ENCODE measurements around the gene PIGZ. TPM values are rescaled to one million over a fixed set of nuclear protein-coding genes. Genes with fewer than 3 reads are reported as not detected.
A peak's percentile ranks its signal among the peaks of the same experiment; 100 is the strongest.
"Not testable (repeated sequence)": the region's sequence is repeated elsewhere in the genome, so short reads cannot be mapped to it uniquely, and the experiment has no call there.

PIGZ gene
- total and polyA plus RNA-seq, 2 experiments from 2014 or later = 18.0 to 32.6 TPM

DNA sequence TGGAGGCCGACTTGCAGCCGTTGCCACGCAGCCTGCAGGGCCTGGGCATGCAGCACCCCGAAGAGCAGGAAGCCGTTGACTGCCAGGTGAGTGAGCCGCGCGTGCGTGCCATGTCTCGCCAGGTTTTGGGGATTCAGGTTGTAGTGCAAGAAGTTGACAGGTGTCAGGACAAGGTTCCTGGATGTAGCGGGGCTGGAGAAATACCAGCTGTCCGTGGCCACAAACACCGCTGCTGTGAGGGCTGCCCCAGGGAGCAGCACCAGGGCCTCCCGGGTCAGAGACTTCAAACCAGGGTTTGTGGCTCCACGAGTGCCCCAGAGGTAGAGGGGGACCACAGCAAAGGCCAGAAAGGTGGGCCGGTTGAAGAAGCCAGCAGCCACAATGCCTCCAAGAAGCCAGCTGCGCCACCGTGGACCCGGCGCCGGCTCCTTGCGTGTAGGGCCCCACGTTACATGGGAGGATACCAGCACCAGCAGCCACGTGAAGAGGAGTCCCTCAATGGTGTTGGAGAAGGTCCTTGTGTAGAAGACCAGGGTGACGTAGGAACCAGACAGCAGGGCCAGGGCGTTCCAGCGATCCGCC, 20.7 kb downstream of the PIGZ start:
- H3K36me3 ChIP-seq (replicated peaks; ENCODE audit: insufficient read depth, low read depth) = no peaks in the 10 kb centered on the region
- 93% methylated on average over 28 of the region's 28 CpGs for WGBS (ENCODE audit: low lambda C conversion rate, missing lambda C conversion rate)

DNA sequence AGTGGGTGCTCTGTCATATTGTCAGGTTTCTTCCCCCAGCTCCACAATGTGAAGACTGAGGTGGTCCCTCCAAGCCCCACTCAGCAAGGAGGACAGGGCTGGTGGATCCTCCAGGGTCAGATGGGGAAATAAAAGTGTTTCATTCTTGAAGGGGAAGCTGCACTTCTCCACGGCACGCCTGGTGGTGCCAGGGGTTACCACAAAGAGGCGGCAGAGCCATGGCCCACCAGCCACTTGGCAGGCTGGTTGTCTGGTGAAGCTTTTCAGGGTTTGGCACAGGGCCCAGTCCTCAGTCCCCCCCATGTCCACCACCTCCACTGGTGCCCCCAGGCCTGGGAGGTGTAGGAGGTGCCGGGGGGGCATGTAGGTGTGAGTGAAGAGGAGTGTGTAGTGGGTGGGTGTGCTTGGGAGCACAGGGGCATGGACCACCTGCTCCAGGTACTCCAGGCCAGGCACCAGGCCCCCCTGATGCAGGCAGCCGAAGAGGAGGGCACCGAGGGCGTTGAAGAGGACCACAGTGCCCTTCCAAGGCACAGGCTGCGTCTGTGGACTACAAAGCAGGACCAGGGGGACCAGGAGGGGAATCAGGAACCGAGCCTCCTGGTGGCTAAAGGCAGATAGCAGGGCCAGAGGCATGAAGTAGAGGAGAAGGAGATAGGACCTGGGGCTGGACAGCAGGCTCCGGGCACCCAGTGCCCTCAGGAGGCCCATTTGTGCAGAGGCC, 21.3 kb downstream of the PIGZ start:
- Histone ChIP-seq H3K27me3 (no peaks in the 10 kb centered on the region), H3K4me1 (ENCODE audit: insufficient read depth) (peaks cover 4% of the 10 kb centered on the region), H3K79me2 (peaks cover 14% of the 10 kb centered on the region), H3K9me3 (ENCODE audit: low read depth) (no peaks in the 10 kb centered on the region), H2AFZ (no peak overlapping the region), H3K4me3 (no peak overlapping the region), H3K4me2 (no peak overlapping the region), H4K20me1 (ENCODE audit: insufficient read depth, poor library complexity, severe bottlenecking) (no peaks in the 10 kb centered on the region), H3K36me3 (replicated peaks; ENCODE audit: insufficient read depth, low read depth) (no peaks in the 10 kb centered on the region), H3K9me2 (replicated peaks; ENCODE audit: insufficient read depth) (no peaks in the 10 kb centered on the region), H3K27ac (no peak overlapping the region)
- TF ChIP-seq, protein P1, sequence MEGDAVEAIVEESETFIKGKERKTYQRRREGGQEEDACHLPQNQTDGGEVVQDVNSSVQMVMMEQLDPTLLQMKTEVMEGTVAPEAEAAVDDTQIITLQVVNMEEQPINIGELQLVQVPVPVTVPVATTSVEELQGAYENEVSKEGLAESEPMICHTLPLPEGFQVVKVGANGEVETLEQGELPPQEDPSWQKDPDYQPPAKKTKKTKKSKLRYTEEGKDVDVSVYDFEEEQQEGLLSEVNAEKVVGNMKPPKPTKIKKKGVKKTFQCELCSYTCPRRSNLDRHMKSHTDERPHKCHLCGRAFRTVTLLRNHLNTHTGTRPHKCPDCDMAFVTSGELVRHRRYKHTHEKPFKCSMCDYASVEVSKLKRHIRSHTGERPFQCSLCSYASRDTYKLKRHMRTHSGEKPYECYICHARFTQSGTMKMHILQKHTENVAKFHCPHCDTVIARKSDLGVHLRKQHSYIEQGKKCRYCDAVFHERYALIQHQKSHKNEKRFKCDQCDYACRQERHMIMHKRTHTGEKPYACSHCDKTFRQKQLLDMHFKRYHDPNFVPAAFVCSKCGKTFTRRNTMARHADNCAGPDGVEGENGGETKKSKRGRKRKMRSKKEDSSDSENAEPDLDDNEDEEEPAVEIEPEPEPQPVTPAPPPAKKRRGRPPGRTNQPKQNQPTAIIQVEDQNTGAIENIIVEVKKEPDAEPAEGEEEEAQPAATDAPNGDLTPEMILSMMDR (IDR thresholded peaks at IDR 0.05; ENCODE audit: poor library complexity) = no peak
- no peak for TF ChIP-seq EZH2phosphoT487 (IDR thresholded peaks at IDR 0.05; ENCODE audit: low read depth, severe bottlenecking, unreplicated experiment)
- TF ChIP-seq EZH2 (IDR thresholded peaks at IDR 0.05; ENCODE audit: borderline replicate concordance) = no peak
- no peak for DNase-seq (ENCODE audit: low spot score)
- WGBS (ENCODE audit: low lambda C conversion rate, missing lambda C conversion rate) = 94% methylated on average over 10 of the region's 10 CpGs

More for the DNA sequence above, 20.7 kb downstream of the PIGZ start:
- DNase-seq (ENCODE audit: low spot score) = no peak
- Histone ChIP-seq H3K27ac (no peak overlapping the region), H3K4me2 (no peak overlapping the region), H3K9me2 (replicated peaks; ENCODE audit: insufficient read depth) (no peaks in the 10 kb centered on the region), H3K4me3 (no peak overlapping the region), H3K4me1 (ENCODE audit: insufficient read depth) (peaks cover 4% of the 10 kb centered on the region), H2AFZ (no peak overlapping the region), H4K20me1 (ENCODE audit: insufficient read depth, poor library complexity, severe bottlenecking) (no peaks in the 10 kb centered on the region), H3K79me2 (peaks cover 10% of the 10 kb centered on the region), H3K9me3 (ENCODE audit: low read depth) (no peaks in the 10 kb centered on the region), H3K27me3 (no peaks in the 10 kb centered on the region)
- TF ChIP-seq, protein P1 (IDR thresholded peaks at IDR 0.05; ENCODE audit: poor library complexity) = no peak
- TF ChIP-seq EZH2 (IDR thresholded peaks at IDR 0.05; ENCODE audit: borderline replicate concordance) = no peak
- TF ChIP-seq EZH2phosphoT487 (IDR thresholded peaks at IDR 0.05; ENCODE audit: low read depth, severe bottlenecking, unreplicated experiment) = no peak

DNA sequence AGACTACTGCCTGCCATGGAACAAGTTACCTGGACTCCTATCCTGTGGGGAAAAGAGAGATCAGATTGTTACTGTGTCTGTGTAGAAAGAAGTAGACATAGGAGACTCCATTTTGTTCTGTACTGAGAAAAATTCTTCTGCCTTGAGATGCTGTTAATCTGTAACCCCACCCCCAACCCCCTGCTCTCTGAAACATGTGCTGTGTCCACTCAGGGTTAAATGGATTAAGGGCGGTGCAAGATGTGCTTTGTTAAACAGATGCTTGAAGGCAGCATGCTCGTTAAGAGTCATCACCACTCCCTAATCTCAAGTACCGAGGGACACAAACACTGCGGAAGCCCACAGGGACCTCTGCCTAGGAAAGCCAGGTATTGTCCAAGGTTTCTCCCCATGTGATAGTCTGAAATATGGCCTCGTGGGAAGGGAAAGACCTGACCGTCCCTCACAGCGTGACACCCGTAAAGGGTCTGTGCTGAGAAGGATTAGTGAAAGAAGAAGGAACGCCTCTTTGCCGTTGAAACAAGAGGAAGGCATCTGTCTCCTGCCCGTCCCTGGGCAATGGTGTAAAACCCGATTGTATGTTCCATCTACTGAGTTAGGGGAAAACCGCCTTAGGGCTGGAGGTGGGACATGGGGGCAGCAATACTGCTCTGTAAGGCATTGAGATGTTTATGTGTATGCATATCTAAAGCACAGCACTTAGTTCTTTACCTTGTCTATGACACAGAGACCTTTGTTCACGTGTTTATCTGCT, 24.4 kb downstream of the PIGZ start:
- not testable (repeated sequence) for H2AFZ ChIP-seq; H3K9me3 ChIP-seq (ENCODE audit: low read depth); DNase-seq (ENCODE audit: low spot score); H3K9me2 ChIP-seq (replicated peaks; ENCODE audit: insufficient read depth); H4K20me1 ChIP-seq (ENCODE audit: insufficient read depth, poor library complexity, severe bottlenecking); H3K36me3 ChIP-seq (replicated peaks; ENCODE audit: insufficient read depth, low read depth); H3K4me3 ChIP-seq; H3K4me1 ChIP-seq (ENCODE audit: insufficient read depth); H3K27me3 ChIP-seq
- Histone ChIP-seq H3K4me2 (peak overlapping the region; percentile 94), H3K79me2 (peaks cover 39% of the 10 kb centered on the region), H3K27ac (peak overlapping the region; percentile 94)
- WGBS (ENCODE audit: low lambda C conversion rate, missing lambda C conversion rate) = 69% methylated on average over 14 of the region's 14 CpGs

DNA sequence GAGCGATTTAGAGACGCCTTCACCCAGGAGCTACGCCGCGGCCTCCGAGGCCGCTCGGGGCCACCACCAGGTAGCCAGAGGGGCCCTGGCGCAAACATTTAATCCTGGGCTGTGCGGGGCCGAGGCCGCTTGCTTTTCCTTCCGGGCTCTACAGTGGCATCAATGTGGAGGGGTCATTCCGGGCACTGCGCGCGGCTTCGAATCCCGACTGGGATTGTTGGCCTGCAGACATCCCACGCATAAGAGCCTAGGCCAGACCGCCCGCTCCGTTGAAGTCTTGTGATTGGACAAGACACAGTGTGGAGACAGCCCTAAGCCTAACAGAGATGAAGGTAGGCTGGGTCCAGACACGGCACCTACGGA, 25.7 kb downstream of the PIGZ start:
- Histone ChIP-seq H4K20me1 (ENCODE audit: insufficient read depth, poor library complexity, severe bottlenecking) (peaks cover 3% of the 10 kb centered on the region), H2AFZ (peak overlapping the region; percentile 21), H3K79me2 (peaks cover 50% of the 10 kb centered on the region), H3K9me2 (replicated peaks; ENCODE audit: insufficient read depth) (no peaks in the 10 kb centered on the region), H3K4me2 (peak overlapping the region; percentile 94), H3K27ac (peak overlapping the region; percentile 94), H3K9me3 (ENCODE audit: low read depth) (no peaks in the 10 kb centered on the region), H3K4me1 (ENCODE audit: insufficient read depth) (peaks cover 7% of the 10 kb centered on the region), H3K27me3 (no peaks in the 10 kb centered on the region), H3K4me3 (peak overlapping the region; percentile 81), H3K36me3 (replicated peaks; ENCODE audit: insufficient read depth, low read depth) (peaks cover 1% of the 10 kb centered on the region)
- 3% methylated on average over 25 of the region's 25 CpGs for WGBS (ENCODE audit: low lambda C conversion rate, missing lambda C conversion rate)
- TF ChIP-seq, protein P1 (IDR thresholded peaks at IDR 0.05; ENCODE audit: poor library complexity) = no peak
- TF ChIP-seq EZH2 (IDR thresholded peaks at IDR 0.05; ENCODE audit: borderline replicate concordance) = no peak
- TF ChIP-seq EZH2phosphoT487 (IDR thresholded peaks at IDR 0.05; ENCODE audit: low read depth, severe bottlenecking, unreplicated experiment) = no peak
- DNase-seq (ENCODE audit: low spot score) = peak; percentile 51

All from hepatocyte (in vitro differentiated cells).